Measurements from ENCODE around the gene STARD3. TPM values are rescaled to one million over a fixed set of nuclear protein-coding genes. Genes with fewer than 3 reads are reported as not detected.
A peak's percentile ranks its signal among the peaks of the same experiment; 100 is the strongest.

Gene STARD3
- total RNA-seq, 6 experiments from 2014 or later = 24.3 to 49.8 (median 28.0) TPM

GRCh38 chr17:39631403-39631802 is 5.5 kb upstream of the STARD3 start:
- intact Hi-C loops (cut with DNase I) = loop anchor here in 1 of 2 donors (10.0 kb wide), 1 partner anchor 113 kb away; no protein-coding TSS in a partner anchor
- peaks cover 0 to 9% of the 10 kb centered on the region in 2 donors for H3K27me3 ChIP-seq
- no peak overlapping the region for H3K27ac ChIP-seq
- TF ChIP-seq POLR2A (IDR thresholded peaks at IDR 0.05) (no peak), CTCF (IDR thresholded peaks at IDR 0.05) (no peak)
- no peaks in the 10 kb centered on the region for H3K36me3 ChIP-seq
- no peak overlapping the region for H3K4me3 ChIP-seq
- 26% methylated on average over 3 of the region's 6 CpGs for WGBS (ENCODE audit: insufficient coverage, low coverage, low lambda C conversion rate, missing lambda C conversion rate)
- DNase-seq (no peak), ATAC-seq (no peak)
- H3K4me1 ChIP-seq = peaks cover 0 to 4% (median 2%) of the 10 kb centered on the region in 4 donors
- no peaks in the 10 kb centered on the region for H3K9me3 ChIP-seq

GRCh38 chr17:39632153-39632941 is 4.6 kb upstream of the STARD3 start:
- H3K36me3 ChIP-seq = no peaks in the 10 kb centered on the region
- H3K9me3 ChIP-seq = no peaks in the 10 kb centered on the region
- no peak for DNase-seq
- no peak for ATAC-seq
- peaks cover 0 to 2% of the 10 kb centered on the region in 2 donors for H3K27me3 ChIP-seq
- TF ChIP-seq CTCF (IDR thresholded peaks at IDR 0.05) = no peak
- no peak for TF ChIP-seq POLR2A (IDR thresholded peaks at IDR 0.05)
- peaks cover 0 to 8% (median 3%) of the 10 kb centered on the region in 4 donors for H3K4me1 ChIP-seq
- intact Hi-C loops (cut with DNase I) = loop anchor here in 1 of 2 donors (10.0 kb wide), 1 partner anchor 112 kb away; no protein-coding TSS in a partner anchor
- no peak overlapping the region for H3K4me3 ChIP-seq
- H3K27ac ChIP-seq = no peak overlapping the region
- 20% methylated on average over 2 of the region's 13 CpGs for WGBS (ENCODE audit: insufficient coverage, low coverage, low lambda C conversion rate, missing lambda C conversion rate)

- Histone ChIP-seq H3K4me1 (peaks cover 0 to 16% (median 7%) of the 10 kb centered on the region in 4 donors), H3K9me3 (no peaks in the 10 kb centered on the region), H3K27me3 (no peaks in the 10 kb centered on the region), H3K4me3 (no peak overlapping the region), H3K36me3 (no peaks in the 10 kb centered on the region), H3K27ac (no peak overlapping the region)
- WGBS (ENCODE audit: insufficient coverage, low coverage, low lambda C conversion rate, missing lambda C conversion rate) = 67% methylated on average over 3 of the region's 8 CpGs
- ATAC-seq (no peak), DNase-seq (no peak)
- no peak for TF ChIP-seq CTCF (IDR thresholded peaks at IDR 0.05)
- no peak for TF ChIP-seq POLR2A (IDR thresholded peaks at IDR 0.05)
- intact Hi-C loops (cut with DNase I) = loop anchor here in 1 of 2 donors (10.0 kb wide), 1 partner anchor 111 kb away; no protein-coding TSS in a partner anchor
Observed at GRCh38 chr17:39633570-39634183, 3.3 kb upstream of the STARD3 start.

- Histone ChIP-seq H3K27me3 (no peaks in the 10 kb centered on the region), H3K9me3 (no peaks in the 10 kb centered on the region), H3K4me3 (no peak overlapping the region), H3K27ac (no peak overlapping the region), H3K36me3 (no peaks in the 10 kb centered on the region), H3K4me1 (peaks cover 0 to 17% (median 7%) of the 10 kb centered on the region in 4 donors)
- WGBS (ENCODE audit: insufficient coverage, low coverage, low lambda C conversion rate, missing lambda C conversion rate) = 0% methylated on average over 1 of the region's 2 CpGs
- no peak for DNase-seq
- intact Hi-C loops (cut with DNase I) = loop anchor here in 1 of 2 donors (10.0 kb wide), 1 partner anchor 110 kb away; no protein-coding TSS in a partner anchor
- ATAC-seq = peak in 3 of 4 donors; percentile 26 to 34 (median 26)
- TF ChIP-seq CTCF (IDR thresholded peaks at IDR 0.05) (peak; percentile 51 to 72 (median 70)), POLR2A (IDR thresholded peaks at IDR 0.05) (no peak)
Observed at GRCh38 chr17:39634384-39634871, 2.5 kb upstream of the STARD3 start.

All from right lobe of liver (tissue), 6 donors.